Endometrial microvascular endothelial cells (primary cell): ENCODE measurements around the gene MALAT1. TPM values are rescaled to one million over a fixed set of nuclear protein-coding genes. Genes with fewer than 3 reads are reported as not detected.

Source experiments
- in situ Hi-C: cut with HindIII; loops from 2 replicates; pipeline ENCODE4 v1.10.0; 2017; ENCODE audit warnings: low sequenced_read_pairs, low pct_unique_long_range_greater_than_20kb; ENCODE audit errors: inconsistent ontology term
- total RNA-seq: library from RNA; depleted of rRNA; stranded (reverse); fragments of >200 nt; gene quantifications from one replicate; pipeline ENCODE4 v1.2.3, GENCODE V29; 2015; ENCODE audit errors: inconsistent ontology term

MALAT1 gene
- total RNA-seq, 1 donor from 2014 or later: 1,401 TPM

- in situ Hi-C loops: no loop called here
These were observed 21.5 kb upstream of the MALAT1 start for GRCh38 chr11:65477149-65477965.

DNA sequence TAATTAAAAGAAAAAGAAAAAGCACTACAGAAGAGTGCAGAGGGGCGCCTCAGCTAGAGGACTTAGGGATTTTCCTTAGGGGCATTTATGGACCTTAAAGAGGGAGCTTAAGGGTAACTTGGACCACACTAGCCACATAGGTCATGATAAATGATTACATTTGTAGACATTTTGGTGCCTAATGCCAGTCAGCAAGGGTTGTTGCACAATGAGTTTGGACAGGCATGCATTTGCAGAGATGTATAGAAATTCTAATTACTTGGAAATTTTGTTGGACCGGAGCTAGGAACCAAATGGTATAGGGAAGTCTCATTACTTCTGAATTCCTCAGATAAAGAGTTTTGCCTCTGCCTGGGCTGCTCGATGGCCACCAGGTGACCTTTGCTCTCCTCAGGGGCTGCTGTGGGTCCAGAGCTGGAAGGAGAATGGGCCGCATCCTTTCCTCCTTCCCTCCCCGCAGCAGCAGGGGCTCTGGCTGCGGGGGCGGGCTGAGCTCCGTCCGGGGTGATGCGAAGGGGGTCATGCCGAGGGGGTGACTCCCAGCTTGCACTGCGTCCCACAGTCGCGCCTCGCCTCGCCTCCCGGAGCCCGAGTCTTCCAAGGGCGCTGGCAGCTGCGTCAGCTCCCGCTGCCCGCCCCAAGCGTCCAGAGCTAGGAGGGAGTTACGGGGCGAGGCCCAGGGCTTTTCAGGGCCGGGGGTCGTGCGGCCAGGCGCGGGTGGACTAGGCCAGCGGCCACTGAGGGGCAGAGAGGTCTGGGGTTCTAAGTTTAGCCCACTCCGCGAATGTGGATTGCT lies 20.3 kb upstream of the MALAT1 start:
- in situ Hi-C loops: no loop called here

GRCh38 chr11:65479184-65480145 lies 19.4 kb upstream of the MALAT1 start:
- in situ Hi-C loops: no loop called here

- in situ Hi-C loops: no loop called here
These were observed 16.5 kb upstream of the MALAT1 start for GRCh38 chr11:65482306-65482850.

GRCh38 chr11:65485920-65486219 lies 13.0 kb upstream of the MALAT1 start:
- in situ Hi-C loops: no loop called here

- in situ Hi-C loops: no loop called here
These were observed 12.0 kb upstream of the MALAT1 start for GRCh38 chr11:65486570-65487466.

DNA sequence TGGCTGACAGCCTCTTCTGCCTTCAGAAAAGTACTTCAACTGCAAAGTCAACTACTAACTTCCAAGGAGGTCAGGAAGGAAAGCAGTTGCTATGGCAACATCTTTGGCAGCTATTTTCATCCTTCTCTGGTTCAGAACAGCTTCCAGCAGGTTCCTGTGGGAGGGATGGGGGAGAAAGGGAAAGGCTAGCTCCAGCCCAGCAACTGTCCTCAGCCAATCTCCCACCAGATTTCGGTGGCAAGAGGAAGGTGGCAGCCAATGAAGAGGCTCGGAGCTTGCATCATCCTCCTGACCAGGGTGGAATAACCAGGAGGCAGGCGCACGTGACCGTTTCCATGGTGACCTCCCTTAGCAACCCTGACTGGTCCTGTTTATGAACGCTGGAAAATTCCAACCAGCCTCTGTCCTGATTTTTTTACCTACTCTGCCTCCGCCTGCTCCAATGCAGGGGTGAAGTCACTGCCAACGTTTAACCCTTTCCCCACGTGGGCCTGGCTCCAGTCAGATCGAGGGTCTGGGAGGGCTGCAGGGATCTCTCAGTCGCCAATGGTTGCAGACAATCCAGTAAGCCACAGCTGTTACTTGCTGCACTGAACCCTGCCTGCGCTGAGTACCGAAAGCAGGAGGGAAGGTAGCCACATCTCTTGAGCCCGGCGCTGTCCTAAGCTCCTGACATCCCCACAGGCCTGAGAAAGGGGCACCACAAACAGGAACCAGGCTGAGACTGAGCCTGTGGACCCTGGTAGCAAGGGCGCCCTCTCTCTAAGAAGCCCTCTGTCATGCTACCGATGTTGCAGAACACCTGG lies 11.2 kb upstream of the MALAT1 start:
- in situ Hi-C loops: no loop called here

- in situ Hi-C loops: no loop called here
These were observed 10.4 kb upstream of the MALAT1 start for GRCh38 chr11:65488273-65489034.

- in situ Hi-C loops: no loop called here
These were observed 9.7 kb upstream of the MALAT1 start for GRCh38 chr11:65489035-65489705.

DNA sequence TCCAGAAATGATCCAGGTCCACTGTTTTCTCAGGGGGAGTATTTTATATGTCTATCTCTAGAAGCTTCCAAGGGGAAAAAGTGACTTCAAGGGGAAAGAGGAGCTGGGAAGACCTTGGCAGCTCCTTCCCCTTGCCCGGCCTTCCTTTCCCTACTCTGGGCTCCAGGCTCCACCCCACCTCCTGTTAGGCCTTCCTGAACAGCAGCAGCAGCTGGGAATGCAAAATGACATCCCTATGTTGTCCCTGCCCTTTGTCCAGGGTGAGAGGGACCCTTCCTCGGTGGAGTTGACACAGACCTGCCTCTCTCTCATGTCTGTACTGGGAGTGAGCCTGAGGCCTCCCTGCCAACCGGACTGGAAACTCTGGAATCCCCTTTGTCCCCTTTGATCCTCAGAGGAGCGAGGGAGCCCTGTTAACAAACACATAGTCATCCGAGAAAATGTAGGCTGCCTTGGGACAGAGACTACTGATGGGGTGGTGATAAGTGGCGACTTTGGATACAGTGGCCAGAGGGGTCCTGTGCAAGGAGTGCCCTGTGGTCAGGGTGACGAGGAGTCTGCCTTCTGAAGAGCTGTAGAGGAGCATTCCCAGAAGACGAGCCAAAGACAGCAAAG lies 9.0 kb upstream of the MALAT1 start:
- in situ Hi-C loops: no loop called here

DNA sequence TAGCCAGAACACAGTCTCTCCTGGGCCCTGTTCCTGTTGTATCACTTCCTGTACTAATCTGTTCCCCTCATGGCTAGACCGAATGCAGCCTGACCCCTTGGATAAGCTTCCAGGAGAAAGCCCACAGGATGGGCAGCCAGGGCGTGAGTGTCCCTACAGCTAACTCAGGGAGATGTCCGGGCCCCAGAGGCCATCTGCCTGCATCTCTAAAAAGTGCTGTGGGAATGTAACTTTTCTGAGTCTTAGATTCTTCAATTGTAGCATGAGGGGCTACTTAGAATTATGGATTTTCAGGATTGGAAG lies 7.7 kb upstream of the MALAT1 start:
- in situ Hi-C loops: no loop called here

- in situ Hi-C loops: no loop called here
These were observed 7.0 kb upstream of the MALAT1 start for GRCh38 chr11:65491614-65492386.

GRCh38 chr11:65492387-65492636 lies 6.5 kb upstream of the MALAT1 start:
- in situ Hi-C loops: no loop called here

GRCh38 chr11:65492637-65493366 lies 6.0 kb upstream of the MALAT1 start:
- in situ Hi-C loops: no loop called here
